ENCODE measurements around the gene S100A10.

DNA sequence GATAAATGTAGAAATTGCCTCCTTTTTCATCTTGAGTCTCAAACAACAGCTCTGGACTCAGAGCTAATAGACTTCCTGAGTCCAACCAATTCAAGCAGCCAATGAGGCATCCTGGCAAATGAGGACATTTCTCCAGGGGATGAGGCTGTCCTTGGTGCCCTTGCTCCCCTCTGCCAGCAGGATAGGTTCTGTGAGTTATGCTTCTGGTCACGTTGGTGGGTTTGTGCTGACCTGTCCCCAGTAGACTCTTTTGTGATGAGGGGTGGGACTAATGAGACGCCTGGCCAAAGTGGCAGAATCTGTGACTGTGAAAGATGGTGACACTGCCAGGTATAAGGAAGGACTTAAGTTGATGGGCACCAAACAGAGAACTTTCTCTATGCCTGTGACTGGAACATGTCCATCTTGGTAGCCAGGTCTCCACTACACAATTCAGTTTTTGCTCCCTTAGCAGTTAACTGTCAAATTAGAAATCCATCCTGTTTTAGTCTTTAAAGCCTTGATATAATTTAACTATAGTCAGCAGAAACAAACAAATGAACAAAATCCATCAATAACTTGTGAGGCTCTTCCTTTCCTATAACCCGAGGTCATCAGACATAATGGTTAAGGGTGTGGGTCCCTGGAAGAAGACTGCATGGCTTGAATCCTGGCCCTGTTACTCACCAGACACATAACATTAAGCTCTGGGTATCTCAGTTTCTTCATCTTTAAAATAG, 48.6 kb downstream of the S100A10 start:
- TF ChIP-seq CTCF (IDR thresholded peaks at IDR 0.05) (no peak), ZFX (IDR thresholded peaks at IDR 0.05; ENCODE audit: borderline replicate concordance) (no peak)
